Measurements from ENCODE around the gene DPYD.

- no peak for TF ChIP-seq CTCF (IDR thresholded peaks at IDR 0.05; ENCODE audit: insufficient read depth, low read depth, low read length)
- TF ChIP-seq EZH2 (IDR thresholded peaks at IDR 0.05; ENCODE audit: insufficient read depth, low read length), result no peak
Observed at GRCh38 chr1:97805093-97805492, 115.7 kb downstream of the DPYD start.

Measured in astrocyte (in vitro differentiated cells and primary cell).